Measurements from ENCODE around the gene DHRS13. TPM values are rescaled to one million over a fixed set of nuclear protein-coding genes. Genes with fewer than 3 reads are reported as not detected.

DHRS13 gene
- total RNA-seq, 2 donors from 2014 or later, result 8.7 to 22.8 TPM

DNA sequence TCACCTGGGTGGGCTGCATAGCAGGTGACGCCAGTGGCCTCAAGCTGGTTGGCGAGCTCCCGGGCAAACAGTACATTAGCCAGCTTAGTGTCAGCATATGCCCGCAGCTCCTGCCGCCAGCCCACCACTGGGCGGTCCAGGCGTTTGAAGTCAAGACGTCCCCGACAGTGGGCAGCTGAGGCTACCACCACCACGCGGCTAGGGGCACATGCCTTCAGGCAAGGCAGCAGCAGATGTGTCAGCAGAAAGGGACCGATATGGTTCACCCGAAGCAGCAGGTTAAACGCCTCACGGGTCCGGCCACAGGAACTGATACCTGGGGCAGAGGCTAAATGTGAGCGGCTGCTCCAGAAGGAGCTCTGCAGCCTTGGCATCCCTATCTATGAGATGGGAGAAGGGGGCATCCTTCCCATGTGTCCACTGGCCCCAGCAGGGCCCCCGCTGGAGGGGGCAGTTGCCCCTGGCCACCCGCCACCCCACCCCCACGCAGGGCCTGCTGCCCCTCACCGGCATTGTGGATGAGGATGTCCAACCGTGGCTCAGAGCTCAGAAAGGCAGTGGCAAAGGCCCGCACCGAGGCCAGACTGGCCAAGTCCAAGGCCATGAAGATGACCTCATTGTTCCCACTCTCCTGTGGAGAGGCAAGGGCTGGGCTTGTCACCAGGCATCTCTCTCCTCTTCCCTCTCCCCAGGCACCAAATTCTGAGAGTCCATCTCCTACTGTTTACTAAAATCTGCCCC is 1.7 kb downstream of the DHRS13 start:
- Histone ChIP-seq H3K27ac (no peak overlapping the region), H3K9me3 (no peaks in the 10 kb centered on the region), H3K9ac (ENCODE audit: low read depth in 2 of 2, low read length in 2 of 2) (peak overlapping the region in 1 of 2 donors; percentile 80), H3K4me3 (no peak overlapping the region), H3K4me1 (peaks cover 7% of the 10 kb centered on the region), H3K36me3 (no peaks in the 10 kb centered on the region), H3K27me3 (no peaks in the 10 kb centered on the region)
- TF ChIP-seq, protein P1, sequence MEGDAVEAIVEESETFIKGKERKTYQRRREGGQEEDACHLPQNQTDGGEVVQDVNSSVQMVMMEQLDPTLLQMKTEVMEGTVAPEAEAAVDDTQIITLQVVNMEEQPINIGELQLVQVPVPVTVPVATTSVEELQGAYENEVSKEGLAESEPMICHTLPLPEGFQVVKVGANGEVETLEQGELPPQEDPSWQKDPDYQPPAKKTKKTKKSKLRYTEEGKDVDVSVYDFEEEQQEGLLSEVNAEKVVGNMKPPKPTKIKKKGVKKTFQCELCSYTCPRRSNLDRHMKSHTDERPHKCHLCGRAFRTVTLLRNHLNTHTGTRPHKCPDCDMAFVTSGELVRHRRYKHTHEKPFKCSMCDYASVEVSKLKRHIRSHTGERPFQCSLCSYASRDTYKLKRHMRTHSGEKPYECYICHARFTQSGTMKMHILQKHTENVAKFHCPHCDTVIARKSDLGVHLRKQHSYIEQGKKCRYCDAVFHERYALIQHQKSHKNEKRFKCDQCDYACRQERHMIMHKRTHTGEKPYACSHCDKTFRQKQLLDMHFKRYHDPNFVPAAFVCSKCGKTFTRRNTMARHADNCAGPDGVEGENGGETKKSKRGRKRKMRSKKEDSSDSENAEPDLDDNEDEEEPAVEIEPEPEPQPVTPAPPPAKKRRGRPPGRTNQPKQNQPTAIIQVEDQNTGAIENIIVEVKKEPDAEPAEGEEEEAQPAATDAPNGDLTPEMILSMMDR (IDR thresholded peaks at IDR 0.05), result no peak
- intact Hi-C loops (cut with DNase I), result no loop called here
- no peak for DNase-seq

- H3K9ac ChIP-seq (ENCODE audit: low read depth in 2 of 2, low read length in 2 of 2), result peak overlapping the region in 1 of 2 donors; percentile 6
- H3K4me3 ChIP-seq, result no peak overlapping the region
- H3K36me3 ChIP-seq, result no peaks in the 10 kb centered on the region
- no peak for DNase-seq
- no peak overlapping the region for H3K27ac ChIP-seq
- intact Hi-C loops (cut with DNase I), result no loop called here
- H3K27me3 ChIP-seq, result no peaks in the 10 kb centered on the region
- peaks cover 12% of the 10 kb centered on the region for H3K4me1 ChIP-seq
- TF ChIP-seq, protein P1 (IDR thresholded peaks at IDR 0.05), result no peak
- H3K9me3 ChIP-seq, result no peaks in the 10 kb centered on the region
These were observed 3.6 kb downstream of the DHRS13 start for GRCh38 chr17:28899212-28899815.

DNA sequence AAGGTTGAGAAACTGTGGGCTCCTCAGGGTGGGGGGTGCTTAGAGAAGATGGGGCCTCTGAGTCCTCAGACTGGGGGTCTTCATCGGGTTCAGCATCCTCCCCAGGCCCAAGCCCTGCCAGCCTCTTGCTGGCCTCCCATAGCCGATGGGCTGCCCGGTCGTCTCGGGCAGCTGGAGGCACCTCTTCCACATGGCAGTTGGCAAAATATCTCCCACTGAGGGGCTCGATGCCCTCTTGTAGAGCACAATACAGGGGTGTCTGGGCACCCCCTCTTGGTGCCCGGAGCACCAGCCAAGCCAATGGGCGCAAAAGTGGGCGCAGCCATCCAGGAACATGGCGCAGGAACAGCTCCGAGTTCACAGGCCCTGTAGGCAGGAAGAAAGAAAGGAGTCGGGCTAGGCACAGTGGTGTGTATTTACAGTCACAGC is 4.3 kb downstream of the DHRS13 start:
- H3K9me3 ChIP-seq, result no peaks in the 10 kb centered on the region
- H3K9ac ChIP-seq (ENCODE audit: low read depth in 2 of 2, low read length in 2 of 2), result peak overlapping the region in 1 of 2 donors; percentile 97
- no peak overlapping the region for H3K4me3 ChIP-seq
- intact Hi-C loops (cut with DNase I), result no loop called here
- no peaks in the 10 kb centered on the region for H3K36me3 ChIP-seq
- H3K27ac ChIP-seq, result no peak overlapping the region
- no peak for DNase-seq
- TF ChIP-seq, protein P1 (IDR thresholded peaks at IDR 0.05), result no peak
- no peaks in the 10 kb centered on the region for H3K27me3 ChIP-seq
- H3K4me1 ChIP-seq, result peaks cover 16% of the 10 kb centered on the region

GRCh38 chr17:28897769-28898526 is 4.9 kb downstream of the DHRS13 start:
- H3K27me3 ChIP-seq, result no peaks in the 10 kb centered on the region
- TF ChIP-seq, protein P1 (IDR thresholded peaks at IDR 0.05), result no peak
- no peaks in the 10 kb centered on the region for H3K36me3 ChIP-seq
- H3K9ac ChIP-seq (ENCODE audit: low read depth in 2 of 2, low read length in 2 of 2), result peak overlapping the region; percentile 92 to 97
- peak overlapping the region; percentile 89 for H3K27ac ChIP-seq
- no peaks in the 10 kb centered on the region for H3K9me3 ChIP-seq
- H3K4me1 ChIP-seq, result peaks cover 19% of the 10 kb centered on the region
- peak overlapping the region; percentile 92 for H3K4me3 ChIP-seq
- no peak for DNase-seq
- intact Hi-C loops (cut with DNase I), result no loop called here

GRCh38 chr17:28896884-28897768 is 5.8 kb downstream of the DHRS13 start, which contains the start of gene FLOT2:
Gene FLOT2 (minus strand): TSS chr17:28897733. CDS start chr17:28897574, 159 bp downstream.
- Histone ChIP-seq H3K4me1 (peaks cover 20% of the 10 kb centered on the region), H3K27me3 (no peaks in the 10 kb centered on the region), H3K36me3 (no peaks in the 10 kb centered on the region), H3K9me3 (no peaks in the 10 kb centered on the region), H3K27ac (peak within 1 kb of the TSS; percentile 89), H3K4me3 (peak within 1 kb of the TSS; percentile 92), H3K9ac (ENCODE audit: low read depth in 2 of 2, low read length in 2 of 2) (peak within 1 kb of the TSS; percentile 92 to 97)
- TF ChIP-seq, protein P1 (IDR thresholded peaks at IDR 0.05), result no peak
- DNase-seq, result peak; percentile 73
- intact Hi-C loops (cut with DNase I), result no loop called here
